K562 (cell line): Measurements from ENCODE around the gene MAS1L. TPM values are rescaled to one million over a fixed set of nuclear protein-coding genes. Genes with fewer than 3 reads are reported as not detected.

Source experiments
- CHD1 ChIP-seq: fragments of 200-600 bp; sonication (generic); IDR thresholded peaks from one replicate; pipeline ENCODE4 v1.6.1; 2012; ENCODE audit warnings: mild to moderate bottlenecking, moderate library complexity, low read length, inconsistent platforms
- IRF2 ChIP-seq: sonication (generic); formaldehyde crosslinking; IDR thresholded peaks from 2 replicates; pipeline ENCODE4 v1.8.1; 2022; ENCODE audit warnings: mild to moderate bottlenecking, missing genetic modification reagents
- JUN ChIP-seq, 2 experiments: sonication (generic) in 1 of 2; formaldehyde crosslinking in 1 of 2; IDR thresholded peaks; 2 replicates each; pipeline versions ENCODE4 v1.6.1 to v1.8.0; 2012 to 2022; ENCODE audit warnings: borderline replicate concordance in 2 of 2, mild to moderate bottlenecking in 2 of 2, improper control_type of control experiment in 1 of 2, low read depth in 1 of 2, low read length in 1 of 2, missing genetic modification reagents in 1 of 2
- MAFF ChIP-seq: IDR thresholded peaks from 2 replicates; pipeline ENCODE4 v1.6.1; 2012; ENCODE audit warnings: low read length, improper control_type of control experiment
- MED1 ChIP-seq: sonication (generic); formaldehyde crosslinking; IDR thresholded peaks from 2 replicates; pipeline ENCODE4 v1.8.1; 2023; ENCODE audit warnings: missing genetic modification reagents, borderline replicate concordance
- MEIS2 ChIP-seq: fragments of 450-650 bp; IDR thresholded peaks from 2 replicates; pipeline ENCODE4 v1.6.1; 2014; ENCODE audit warnings: mild to moderate bottlenecking; ENCODE audit not compliant: partially characterized antibody
- POLR2AphosphoS2 ChIP-seq: IDR thresholded peaks from 2 replicates; pipeline ENCODE4 v1.6.1; 2012; ENCODE audit warnings: low read length, improper control_type of control experiment
- PTRF ChIP-seq: fragments of 450-650 bp; IDR thresholded peaks from 2 replicates; pipeline ENCODE4 v1.6.1; 2016; ENCODE audit warnings: mild to moderate bottlenecking, missing genetic modification characterization, missing compliant biosample characterization
- RBM14 ChIP-seq: fragments of 200-400 bp; formaldehyde crosslinking; IDR thresholded peaks from 2 replicates; pipeline ENCODE4 v1.6.1; 2018; ENCODE audit warnings: low read depth, mild to moderate bottlenecking, low read length, moderate library complexity, borderline replicate concordance; ENCODE audit not compliant: insufficient read depth
- SIX5 ChIP-seq, 2 experiments: IDR thresholded peaks; 2 replicates each; pipeline ENCODE4 v1.6.1; 2011; ENCODE audit warnings: low read length in 2 of 2, borderline replicate concordance in 1 of 2, low read depth in 1 of 2, mild to moderate bottlenecking in 1 of 2, moderate library complexity in 1 of 2; ENCODE audit not compliant: insufficient read depth in 1 of 2
- SRSF9 ChIP-seq: fragments of 200-400 bp; formaldehyde crosslinking; IDR thresholded peaks from 2 replicates; pipeline ENCODE4 v1.6.1; 2017; ENCODE audit warnings: low read depth, low read length, borderline replicate concordance
- TAF15 ChIP-seq: fragments of 200-400 bp; formaldehyde crosslinking; IDR thresholded peaks from 2 replicates; pipeline ENCODE4 v1.6.1; 2017; ENCODE audit warnings: mild to moderate bottlenecking, low read depth, low read length, moderate library complexity
- TEAD4 ChIP-seq, 2 experiments: sonication (generic) in 1 of 2; formaldehyde crosslinking in 1 of 2; IDR thresholded peaks; 2 replicates each; pipeline versions ENCODE4 v1.6.1 to v1.8.0; 2012 to 2022; ENCODE audit warnings: borderline replicate concordance in 1 of 2, inconsistent platforms in 1 of 2, low read length in 1 of 2, mild to moderate bottlenecking in 1 of 2, missing genetic modification reagents in 1 of 2
- ZFPM2 ChIP-seq: fragments of 250-450 bp; sonication (Bioruptor Pico); IDR thresholded peaks from 2 replicates; pipeline ENCODE4 v1.5.1; 2022; ENCODE audit warnings: mild to moderate bottlenecking
- ZNF444 ChIP-seq: fragments of 250-450 bp; sonication (Bioruptor Pico); IDR thresholded peaks from 2 replicates; pipeline ENCODE4 v1.4.0; 2020; ENCODE audit warnings: mild to moderate bottlenecking, moderate library complexity
- ZNF583 ChIP-seq: fragments of 250-450 bp; sonication (Bioruptor Pico); IDR thresholded peaks from 2 replicates; pipeline ENCODE4 v1.4.0; 2020
- ZNF785 ChIP-seq: fragments of 250-450 bp; sonication (Bioruptor Pico); IDR thresholded peaks from 2 replicates; pipeline ENCODE4 v1.4.0; 2020; ENCODE audit warnings: mild to moderate bottlenecking
- polyA plus RNA-seq, 8 experiments: library from polyadenylated mRNA; depleted of rRNA in 4 of 8; stranded (reverse) in 5 of 8; unstranded in 3 of 8; fragments of >200 nt; fragmentation: Nextera tagmentation in 2 of 8; fragmentation: Illumina TruSeq in 1 of 8; extraction: Ambion mirVana in 2 of 8; extraction: Trizol in 1 of 8; gene quantifications; 2 replicates each; pipeline versions ENCODE4 v1.2.1 to v1.2.3, GENCODE V29; 2011 to 2014; ENCODE audit warnings: inconsistent platforms in 1 of 8, missing spikeins in 1 of 8
- total RNA-seq, 7 experiments: library from RNA; depleted of rRNA in 6 of 7; stranded (reverse); fragments of >200 nt in 6 of 7; fragmentation: Illumina TruSeq in 2 of 7; extraction: Trizol in 2 of 7; gene quantifications; 2 replicates each; pipeline versions ENCODE4 v1.2.1 to v1.2.3, GENCODE V29; 2011 to 2021; ENCODE audit warnings: low replicate concordance in 1 of 7
- TF ChIP-seq, protein P1 (sequence below): fragments of 450-650 bp; formaldehyde crosslinking; IDR thresholded peaks from 2 replicates; pipeline ENCODE4 v1.4.0; 2020; ENCODE audit warnings: mild to moderate bottlenecking, moderate library complexity
- TF ChIP-seq, protein P2 (sequence below): fragments of 250-450 bp; sonication (Bioruptor Pico); IDR thresholded peaks from 2 replicates; pipeline ENCODE4 v1.4.0; 2020; ENCODE audit warnings: mild to moderate bottlenecking, moderate library complexity
- TF ChIP-seq, protein P3 (sequence below): fragments of 450-650 bp; IDR thresholded peaks from 2 replicates; pipeline ENCODE4 v1.7.1; 2018; ENCODE audit warnings: mild to moderate bottlenecking, low read depth; ENCODE audit not compliant: partially characterized antibody
- TF ChIP-seq, protein P4 (sequence below): fragments of 450-650 bp; IDR thresholded peaks from 2 replicates; pipeline ENCODE4 v1.6.1; 2018; ENCODE audit warnings: mild to moderate bottlenecking, low read depth; ENCODE audit not compliant: partially characterized antibody

The MAS1L gene
- total and polyA plus RNA-seq, 9 of the 15 experiments (the other 6 are each of a cell fraction or from before 2014, with no cell fraction given): not detected

DNA sequence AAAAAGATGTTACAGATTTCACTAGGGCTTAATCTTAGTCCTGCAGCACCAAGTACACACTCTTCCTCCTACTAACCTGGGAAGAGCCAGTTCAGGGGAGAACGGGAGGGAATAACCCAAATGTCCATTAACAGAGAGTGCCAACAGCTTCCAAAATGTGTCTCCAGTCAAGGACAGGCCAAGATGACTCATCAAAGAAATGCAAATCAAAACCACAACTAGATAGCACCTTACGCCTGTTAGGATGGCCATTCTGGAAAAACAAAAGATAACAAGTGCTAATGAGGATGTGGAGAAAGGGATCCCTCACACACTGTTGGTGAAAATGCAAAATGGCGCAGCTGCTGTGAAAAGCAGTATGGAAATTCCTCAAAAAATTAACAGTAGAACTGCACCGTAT lies 3.8 kb upstream of the MAS1L start (continued):
- TF ChIP-seq RBM14 (no peak), ZNF444 (CRISPR knock-in tag) (no peak), MEIS2 (no peak), CHD1 (no peak), JUN (IDR thresholded peaks at IDR 0.05; ENCODE audit: borderline replicate concordance, low read depth, low read length) (peak; percentile 62), JUN (CRISPR knock-in tag; IDR thresholded peaks at IDR 0.05; ENCODE audit: borderline replicate concordance) (no peak), MAFF (peak; percentile 2; the same call in 1 of the 2 replicates), SIX5 (IDR thresholded peaks at IDR 0.05; ENCODE audit: borderline replicate concordance in 1 of 2, insufficient read depth in 1 of 2, low read depth in 1 of 2, low read length in 2 of 2) (no peak), IRF2 (no peak), POLR2AphosphoS2 (no peak), ZNF785 (CRISPR knock-in tag) (no peak), TAF15 (no peak), PTRF (tag) (no peak), ZFPM2 (no peak), MED1 (CRISPR knock-in tag) (no peak), ZNF583 (0 out of 2 replicates have a peak, but pooled peaks have one; percentile 18), TEAD4 (IDR thresholded peaks at IDR 0.05; ENCODE audit: low read length) (peak; percentile 56; the same call in 1 of the 2 replicates), TEAD4 (CRISPR knock-in tag; IDR thresholded peaks at IDR 0.05; ENCODE audit: borderline replicate concordance) (no peak), SRSF9 (no peak)
- TF ChIP-seq, protein P1, sequence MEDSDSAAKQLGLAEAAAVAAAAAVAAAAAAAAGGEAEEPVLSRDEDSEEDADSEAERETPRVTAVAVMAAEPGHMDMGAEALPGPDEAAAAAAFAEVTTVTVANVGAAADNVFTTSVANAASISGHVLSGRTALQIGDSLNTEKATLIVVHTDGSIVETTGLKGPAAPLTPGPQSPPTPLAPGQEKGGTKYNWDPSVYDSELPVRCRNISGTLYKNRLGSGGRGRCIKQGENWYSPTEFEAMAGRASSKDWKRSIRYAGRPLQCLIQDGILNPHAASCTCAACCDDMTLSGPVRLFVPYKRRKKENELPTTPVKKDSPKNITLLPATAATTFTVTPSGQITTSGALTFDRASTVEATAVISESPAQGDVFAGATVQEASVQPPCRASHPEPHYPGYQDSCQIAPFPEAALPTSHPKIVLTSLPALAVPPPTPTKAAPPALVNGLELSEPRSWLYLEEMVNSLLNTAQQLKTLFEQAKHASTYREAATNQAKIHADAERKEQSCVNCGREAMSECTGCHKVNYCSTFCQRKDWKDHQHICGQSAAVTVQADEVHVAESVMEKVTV: 0 out of 2 replicates have a peak, but pooled peaks have one; percentile 9
- TF ChIP-seq, protein P2, sequence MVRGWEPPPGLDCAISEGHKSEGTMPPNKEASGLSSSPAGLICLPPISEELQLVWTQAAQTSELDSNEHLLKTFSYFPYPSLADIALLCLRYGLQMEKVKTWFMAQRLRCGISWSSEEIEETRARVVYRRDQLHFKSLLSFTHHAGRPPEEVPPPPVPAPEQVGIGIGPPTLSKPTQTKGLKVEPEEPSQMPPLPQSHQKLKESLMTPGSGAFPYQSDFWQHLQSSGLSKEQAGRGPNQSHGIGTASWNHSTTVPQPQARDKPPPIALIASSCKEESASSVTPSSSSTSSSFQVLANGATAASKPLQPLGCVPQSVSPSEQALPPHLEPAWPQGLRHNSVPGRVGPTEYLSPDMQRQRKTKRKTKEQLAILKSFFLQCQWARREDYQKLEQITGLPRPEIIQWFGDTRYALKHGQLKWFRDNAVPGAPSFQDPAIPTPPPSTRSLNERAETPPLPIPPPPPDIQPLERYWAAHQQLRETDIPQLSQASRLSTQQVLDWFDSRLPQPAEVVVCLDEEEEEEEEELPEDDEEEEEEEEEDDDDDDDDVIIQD: no peak
- TF ChIP-seq, protein P3, sequence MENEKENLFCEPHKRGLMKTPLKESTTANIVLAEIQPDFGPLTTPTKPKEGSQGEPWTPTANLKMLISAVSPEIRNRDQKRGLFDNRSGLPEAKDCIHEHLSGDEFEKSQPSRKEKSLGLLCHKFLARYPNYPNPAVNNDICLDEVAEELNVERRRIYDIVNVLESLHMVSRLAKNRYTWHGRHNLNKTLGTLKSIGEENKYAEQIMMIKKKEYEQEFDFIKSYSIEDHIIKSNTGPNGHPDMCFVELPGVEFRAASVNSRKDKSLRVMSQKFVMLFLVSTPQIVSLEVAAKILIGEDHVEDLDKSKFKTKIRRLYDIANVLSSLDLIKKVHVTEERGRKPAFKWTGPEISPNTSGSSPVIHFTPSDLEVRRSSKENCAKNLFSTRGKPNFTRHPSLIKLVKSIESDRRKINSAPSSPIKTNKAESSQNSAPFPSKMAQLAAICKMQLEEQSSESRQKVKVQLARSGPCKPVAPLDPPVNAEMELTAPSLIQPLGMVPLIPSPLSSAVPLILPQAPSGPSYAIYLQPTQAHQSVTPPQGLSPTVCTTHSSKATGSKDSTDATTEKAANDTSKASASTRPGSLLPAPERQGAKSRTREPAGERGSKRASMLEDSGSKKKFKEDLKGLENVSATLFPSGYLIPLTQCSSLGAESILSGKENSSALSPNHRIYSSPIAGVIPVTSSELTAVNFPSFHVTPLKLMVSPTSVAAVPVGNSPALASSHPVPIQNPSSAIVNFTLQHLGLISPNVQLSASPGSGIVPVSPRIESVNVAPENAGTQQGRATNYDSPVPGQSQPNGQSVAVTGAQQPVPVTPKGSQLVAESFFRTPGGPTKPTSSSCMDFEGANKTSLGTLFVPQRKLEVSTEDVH: no peak
- TF ChIP-seq, protein P4, sequence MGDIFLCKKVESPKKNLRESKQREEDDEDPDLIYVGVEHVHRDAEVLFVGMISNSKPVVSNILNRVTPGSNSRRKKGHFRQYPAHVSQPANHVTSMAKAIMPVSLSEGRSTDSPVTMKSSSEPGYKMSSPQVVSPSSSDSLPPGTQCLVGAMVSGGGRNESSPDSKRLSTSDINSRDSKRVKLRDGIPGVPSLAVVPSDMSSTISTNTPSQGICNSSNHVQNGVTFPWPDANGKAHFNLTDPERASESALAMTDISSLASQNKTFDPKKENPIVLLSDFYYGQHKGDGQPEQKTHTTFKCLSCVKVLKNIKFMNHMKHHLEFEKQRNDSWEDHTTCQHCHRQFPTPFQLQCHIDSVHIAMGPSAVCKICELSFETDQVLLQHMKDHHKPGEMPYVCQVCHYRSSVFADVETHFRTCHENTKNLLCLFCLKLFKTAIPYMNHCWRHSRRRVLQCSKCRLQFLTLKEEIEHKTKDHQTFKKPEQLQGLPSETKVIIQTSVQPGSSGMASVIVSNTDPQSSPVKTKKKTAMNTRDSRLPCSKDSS: no peak
